Mucosa of stomach (tissue), 1 donor: ENCODE data around the gene DHRSX.
"Not testable (repeated sequence)": the region's sequence is repeated elsewhere in the genome, so short reads cannot be mapped to it uniquely, and the experiment has no call there.

ENCODE experiments used
- H3K27me3 ChIP-seq: one replicate; pipeline ENCODE4 v1.7.0; 2013; ENCODE audit warnings: mild to moderate bottlenecking, low read length; ENCODE audit not compliant: control insufficient read depth, insufficient read depth
- H3K36me3 ChIP-seq: one replicate; pipeline ENCODE4 v1.7.0; 2013; ENCODE audit warnings: low read length; ENCODE audit not compliant: control insufficient read depth, insufficient read depth
- H3K4me1 ChIP-seq: one replicate; pipeline ENCODE4 v1.7.0; 2013; ENCODE audit warnings: mild to moderate bottlenecking, low read length; ENCODE audit not compliant: control insufficient read depth, insufficient read depth
- H3K4me3 ChIP-seq: one replicate; pipeline ENCODE4 v1.7.0; 2013; ENCODE audit warnings: low read length
- H3K9ac ChIP-seq: one replicate; pipeline ENCODE4 v1.7.0; 2013; ENCODE audit warnings: mild to moderate bottlenecking, low read length, moderate library complexity
- H3K9me3 ChIP-seq: one replicate; pipeline ENCODE4 v1.7.0; 2013; ENCODE audit warnings: mild to moderate bottlenecking, low read length, moderate library complexity; ENCODE audit not compliant: control insufficient read depth
- donor health status: Pancreatic carcinoma.

The DHRSX gene

DNA sequence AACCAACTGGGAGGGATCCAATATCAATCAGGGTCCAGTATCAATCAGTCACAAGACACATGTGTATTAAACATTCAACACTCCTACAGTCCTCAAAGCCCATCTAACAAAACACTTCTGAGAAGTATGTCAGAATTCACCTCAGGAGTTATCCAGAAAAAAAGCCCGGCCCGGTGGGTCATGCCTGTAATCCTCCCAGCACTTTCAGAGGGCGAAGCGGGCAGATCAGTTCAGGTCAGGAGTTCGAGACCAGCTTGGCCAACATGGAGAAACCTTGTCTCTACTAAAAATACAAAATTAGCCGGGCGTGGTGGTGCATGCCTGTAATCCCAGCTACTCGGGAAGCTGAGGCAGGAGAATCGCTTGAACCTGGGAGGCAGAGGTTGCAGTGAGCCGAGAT is 229.2 kb downstream of the DHRSX start:
- H3K4me3 ChIP-seq, H3K9ac ChIP-seq, H3K9me3 ChIP-seq, H3K27me3 ChIP-seq, H3K4me1 ChIP-seq, H3K36me3 ChIP-seq: not testable (repeated sequence)

GRCh38 chrX:2270783-2271182 is 230.0 kb downstream of the DHRSX start:
- not testable (repeated sequence) for H3K36me3 ChIP-seq, H3K27me3 ChIP-seq, H3K4me1 ChIP-seq, H3K9me3 ChIP-seq, H3K9ac ChIP-seq, H3K4me3 ChIP-seq

DNA sequence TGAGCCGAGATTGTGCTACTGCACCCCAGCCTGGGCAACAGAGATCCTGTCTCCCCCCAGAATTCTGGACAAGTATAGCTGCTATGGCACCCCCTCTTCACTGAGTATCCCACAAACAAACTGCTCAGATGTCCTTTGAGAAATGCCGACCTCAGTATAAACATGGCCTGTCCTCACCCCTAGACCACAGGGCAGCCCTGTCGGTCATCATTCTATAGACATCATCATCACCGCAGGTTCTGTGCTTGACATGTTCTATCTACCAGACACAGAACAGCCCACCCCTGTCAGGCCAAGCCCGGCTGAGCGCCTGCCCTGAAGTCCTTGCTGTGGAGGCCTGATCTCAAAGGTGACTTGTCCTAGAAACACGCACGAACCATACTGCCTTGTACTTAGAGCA is 232.9 kb downstream of the DHRSX start:
- Histone ChIP-seq H3K27me3 (no peaks in the 10 kb centered on the region), H3K4me1 (no peaks in the 10 kb centered on the region), H3K9me3 (no peaks in the 10 kb centered on the region), H3K9ac (no peak overlapping the region), H3K4me3 (no peak overlapping the region), H3K36me3 (no peaks in the 10 kb centered on the region)

DNA sequence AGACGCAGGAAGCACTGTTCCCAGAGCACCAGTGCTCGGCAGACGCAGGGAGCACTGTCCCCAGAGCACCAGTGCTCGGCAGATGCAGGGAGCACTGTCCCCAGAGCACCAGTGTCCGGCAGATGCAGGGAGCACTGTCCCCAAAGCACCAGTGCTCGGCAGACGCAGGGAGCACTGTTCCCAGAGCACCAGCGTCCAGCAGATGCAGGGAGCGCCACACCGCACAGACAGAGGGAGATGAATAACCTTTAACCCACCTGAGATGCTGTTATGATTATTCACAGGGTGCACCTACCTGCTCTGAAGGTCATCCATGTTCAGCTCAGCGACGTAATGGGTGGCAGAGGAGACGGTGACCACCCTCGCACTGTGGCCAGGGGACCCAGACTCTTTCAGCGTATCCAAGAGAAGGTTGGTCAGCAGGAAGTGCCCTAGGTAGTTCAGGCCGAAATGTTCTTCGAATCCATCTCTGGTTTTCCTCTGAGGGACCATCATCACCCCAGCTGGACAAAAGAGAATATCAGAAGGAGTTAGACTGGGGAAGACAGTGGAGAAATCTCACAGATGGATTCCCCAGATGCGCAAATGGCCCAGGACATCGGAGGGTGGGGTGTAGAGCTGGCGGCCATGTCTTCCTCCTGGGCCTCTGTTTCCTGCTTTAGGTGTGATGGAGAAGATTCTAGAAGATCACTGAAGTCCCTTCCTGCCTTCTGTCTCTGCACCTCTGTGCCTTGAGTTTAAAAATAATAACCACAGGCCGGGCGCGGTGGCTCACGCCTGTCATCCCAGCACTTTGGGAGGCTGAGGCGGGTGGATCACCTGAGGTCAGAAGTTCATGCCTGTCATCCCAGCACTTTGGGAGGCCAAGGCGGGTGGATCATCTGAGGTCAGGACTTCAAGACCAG is 234.1 kb downstream of the DHRSX start:
- Histone ChIP-seq H3K9ac (no peak overlapping the region), H3K9me3 (no peaks in the 10 kb centered on the region), H3K27me3 (no peaks in the 10 kb centered on the region), H3K4me1 (peaks cover 7% of the 10 kb centered on the region), H3K4me3 (no peak overlapping the region), H3K36me3 (no peaks in the 10 kb centered on the region)

- H3K27me3 ChIP-seq, H3K36me3 ChIP-seq, H3K9me3 ChIP-seq, H3K4me3 ChIP-seq, H3K4me1 ChIP-seq, H3K9ac ChIP-seq: not testable (repeated sequence)
These were observed 234.9 kb downstream of the DHRSX start for GRCh38 chrX:2265658-2266444.

GRCh38 chrX:2264179-2265030 is 236.4 kb downstream of the DHRSX start:
- no peaks in the 10 kb centered on the region for H3K9me3 ChIP-seq
- H3K4me1 ChIP-seq: peaks cover 8% of the 10 kb centered on the region
- H3K4me3 ChIP-seq: no peak overlapping the region
- H3K27me3 ChIP-seq: no peaks in the 10 kb centered on the region
- no peak overlapping the region for H3K9ac ChIP-seq
- no peaks in the 10 kb centered on the region for H3K36me3 ChIP-seq

GRCh38 chrX:2263203-2263602 is 237.6 kb downstream of the DHRSX start:
- no peaks in the 10 kb centered on the region for H3K27me3 ChIP-seq
- no peaks in the 10 kb centered on the region for H3K36me3 ChIP-seq
- no peak overlapping the region for H3K4me3 ChIP-seq
- peaks cover 8% of the 10 kb centered on the region for H3K4me1 ChIP-seq
- H3K9ac ChIP-seq: no peak overlapping the region
- no peaks in the 10 kb centered on the region for H3K9me3 ChIP-seq

- Histone ChIP-seq H3K27me3 (no peaks in the 10 kb centered on the region), H3K4me1 (peaks cover 8% of the 10 kb centered on the region), H3K9ac (no peak overlapping the region), H3K9me3 (no peaks in the 10 kb centered on the region), H3K4me3 (no peak overlapping the region), H3K36me3 (no peaks in the 10 kb centered on the region)
These were observed 238.1 kb downstream of the DHRSX start for GRCh38 chrX:2262668-2263055.

DNA sequence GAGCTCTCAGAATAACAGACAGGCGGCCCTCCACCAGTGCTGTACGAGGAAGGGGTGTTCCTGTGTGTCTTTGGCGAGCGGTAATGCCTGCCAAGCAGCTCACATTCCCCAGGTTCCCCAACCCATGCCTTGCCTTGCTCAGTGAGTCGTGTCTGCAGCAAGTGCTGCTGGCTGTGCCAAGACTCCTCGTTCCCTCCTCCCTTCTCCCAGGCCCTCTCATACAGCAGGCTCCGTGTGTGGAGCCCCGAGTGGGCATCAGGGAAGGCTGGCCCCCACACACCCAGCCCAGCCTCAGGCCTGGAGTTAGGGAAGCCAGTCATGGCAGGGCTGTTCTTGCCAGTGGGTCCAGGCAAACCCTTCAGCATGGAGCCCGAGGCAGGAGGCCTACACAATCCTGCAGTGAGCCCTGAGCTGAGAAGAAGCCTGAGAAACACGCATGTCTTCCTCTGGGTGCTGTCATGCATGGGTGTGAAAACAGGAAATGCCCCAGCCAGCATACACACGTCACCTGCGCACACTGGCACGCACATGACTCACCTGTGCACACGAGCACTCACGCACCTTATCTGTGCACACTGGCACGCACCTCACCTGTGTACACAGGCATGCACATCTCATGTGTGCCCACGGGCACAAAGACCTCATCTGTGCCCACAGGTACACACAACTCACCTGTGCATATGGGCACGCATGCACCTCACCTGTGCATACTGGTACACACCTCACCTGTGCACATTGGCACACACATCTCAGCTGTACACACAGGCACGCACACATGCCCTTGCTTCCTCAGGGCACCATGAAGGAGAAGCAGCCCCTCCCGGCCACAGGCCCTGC is 238.7 kb downstream of the DHRSX start:
- H3K4me1 ChIP-seq: peaks cover 8% of the 10 kb centered on the region
- no peaks in the 10 kb centered on the region for H3K36me3 ChIP-seq
- no peak overlapping the region for H3K4me3 ChIP-seq
- no peak overlapping the region for H3K9ac ChIP-seq
- no peaks in the 10 kb centered on the region for H3K27me3 ChIP-seq
- no peaks in the 10 kb centered on the region for H3K9me3 ChIP-seq

DNA sequence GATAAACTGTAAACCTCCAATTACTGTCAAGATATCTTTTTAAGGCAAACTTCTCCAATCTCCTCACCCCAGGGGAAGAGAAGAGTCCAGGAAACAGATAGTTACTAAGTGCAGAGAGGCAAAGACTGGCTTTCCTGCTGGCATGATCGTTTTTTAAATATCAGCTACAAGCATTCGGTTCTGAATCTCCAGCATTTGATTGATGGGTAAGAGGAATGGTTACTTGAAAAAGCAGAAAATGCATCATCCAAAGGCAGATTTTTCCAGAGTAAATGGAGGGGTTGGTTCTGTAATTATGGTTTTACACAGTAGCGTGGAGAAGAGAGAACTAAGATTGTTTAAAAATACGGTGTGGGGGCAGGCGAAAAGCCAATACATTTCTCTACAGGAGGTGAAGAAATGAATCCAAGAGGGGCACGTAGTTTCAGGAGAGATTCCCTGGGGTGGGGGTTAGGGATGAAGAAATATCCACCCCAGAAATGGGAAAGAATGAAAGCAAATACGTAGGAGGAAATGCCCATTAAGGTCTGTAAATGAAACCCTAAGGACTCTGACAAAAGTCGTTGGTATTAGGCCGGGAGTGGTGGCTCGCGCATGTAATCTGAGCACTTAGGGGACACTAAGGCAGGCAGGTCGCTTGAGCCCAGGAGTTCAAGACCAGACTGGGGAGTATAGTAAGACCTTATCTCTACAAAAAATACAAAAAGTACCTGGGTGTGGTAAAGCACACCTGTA is 248.3 kb downstream of the DHRSX start:
- Histone ChIP-seq H3K4me3 (no peak overlapping the region), H3K4me1 (no peaks in the 10 kb centered on the region), H3K9ac (no peak overlapping the region), H3K9me3 (no peaks in the 10 kb centered on the region), H3K27me3 (no peaks in the 10 kb centered on the region), H3K36me3 (no peaks in the 10 kb centered on the region)

DNA sequence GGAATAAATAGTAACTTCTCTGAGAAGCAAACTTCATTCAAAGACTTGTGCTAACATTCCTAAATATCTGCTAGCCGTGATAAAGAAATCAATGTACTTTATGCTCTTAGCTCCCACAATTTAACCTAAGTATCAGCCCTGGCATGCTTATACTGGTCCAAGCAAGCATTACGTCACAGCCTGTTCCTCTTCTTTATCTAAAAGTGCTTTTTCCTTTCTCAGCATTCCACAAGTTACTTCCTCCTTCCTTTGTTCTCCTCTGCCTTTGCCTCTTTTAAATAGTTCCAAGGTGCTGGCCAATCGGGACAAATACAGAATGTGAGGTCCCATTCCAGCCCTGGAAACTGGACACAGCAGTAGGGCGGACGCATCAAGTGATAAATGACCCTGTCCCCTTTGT is 249.6 kb downstream of the DHRSX start:
- Histone ChIP-seq H3K9me3 (no peaks in the 10 kb centered on the region), H3K9ac (no peak overlapping the region), H3K36me3 (no peaks in the 10 kb centered on the region), H3K27me3 (no peaks in the 10 kb centered on the region), H3K4me3 (no peak overlapping the region), H3K4me1 (no peaks in the 10 kb centered on the region)
